ENCODE results near the gene SDK2. TPM values are rescaled to one million over a fixed set of nuclear protein-coding genes. Genes with fewer than 3 reads are reported as not detected.

The SDK2 gene
- total and polyA plus RNA-seq, 2 experiments from 2014 or later = 0.74 to 5.1 TPM

DNA sequence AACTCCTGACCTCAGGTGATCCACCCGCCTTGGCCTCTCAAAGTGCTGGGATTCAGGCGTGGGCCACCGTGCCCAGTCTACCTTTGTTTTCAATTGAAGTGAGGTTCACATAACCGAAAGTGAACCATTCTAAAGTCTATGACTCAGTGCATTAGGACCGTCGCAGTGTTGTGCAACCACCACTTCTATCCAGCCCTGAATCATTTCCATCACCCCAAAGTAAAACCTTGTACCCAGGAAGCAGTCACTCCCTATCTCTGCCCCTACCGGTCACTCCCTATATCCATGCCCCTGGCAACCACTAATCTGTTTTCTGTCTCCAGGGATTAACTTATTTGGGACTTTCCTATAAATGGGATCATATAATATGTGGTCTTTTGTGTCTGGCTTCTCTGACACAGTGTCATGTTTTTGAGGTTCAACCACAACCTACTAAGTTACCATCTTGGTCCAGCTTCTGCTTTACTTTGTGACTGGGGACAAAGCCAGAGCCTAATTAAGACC lies 304.1 kb downstream of the SDK2 start:
- H3K9me2 ChIP-seq (ENCODE audit: insufficient read depth) = no peaks in the 10 kb centered on the region
- no peak overlapping the region for H3K27ac Mint-ChIP-seq
- H3K27ac ChIP-seq (ENCODE audit: low read depth) = no peak overlapping the region
- no peaks in the 10 kb centered on the region for H4K20me1 ChIP-seq (replicated peaks; ENCODE audit: insufficient read depth)
- ATAC-seq (no peak), DNase-seq (ENCODE audit: low spot score) (no peak)
- no peaks in the 10 kb centered on the region for H3K36me3 ChIP-seq (ENCODE audit: insufficient read depth)
- H3K4me2 ChIP-seq = no peak overlapping the region
- no peak overlapping the region for H3K4me3 Mint-ChIP-seq
- peaks cover 10% of the 10 kb centered on the region for H3F3A ChIP-seq (replicated peaks; ENCODE audit: low read depth)
- H2AFZ ChIP-seq = no peak overlapping the region
- H3K9me3 Mint-ChIP-seq = no peaks in the 10 kb centered on the region
- H3K4me3 ChIP-seq = no peak overlapping the region
- H3K4me1 ChIP-seq (ENCODE audit: insufficient read depth) = peaks cover 35% of the 10 kb centered on the region
- peaks cover 50% of the 10 kb centered on the region for H3K4me1 Mint-ChIP-seq
- no peaks in the 10 kb centered on the region for H3K79me2 ChIP-seq (replicated peaks; ENCODE audit: insufficient read depth)
- no peaks in the 10 kb centered on the region for H3K36me3 Mint-ChIP-seq (ENCODE audit: low read depth)
- no peaks in the 10 kb centered on the region for H3K27me3 ChIP-seq (ENCODE audit: insufficient read depth)
- peaks cover 11% of the 10 kb centered on the region for H3K27me3 Mint-ChIP-seq (ENCODE audit: insufficient read depth, low read depth, poor library complexity)
- TF ChIP-seq NANOG (IDR thresholded peaks at IDR 0.05; ENCODE audit: borderline replicate concordance) (no peak), EZH2phosphoT487 (IDR thresholded peaks at IDR 0.05; ENCODE audit: unreplicated experiment) (no peak), CREB1 (CRISPR knock-in tag; IDR thresholded peaks at IDR 0.05; ENCODE audit: low read depth) (no peak), JUNB (IDR thresholded peaks at IDR 0.05; ENCODE audit: unreplicated experiment) (no peak), POLR2AphosphoS5 (IDR thresholded peaks at IDR 0.05; ENCODE audit: low read depth) (no peak), ETS1 (IDR thresholded peaks at IDR 0.05) (no peak), STAT1 (IDR thresholded peaks at IDR 0.05; ENCODE audit: unreplicated experiment) (no peak), ZNF331 (CRISPR knock-in tag; IDR thresholded peaks at IDR 0.05; ENCODE audit: low read depth) (no peak), ZNF114 (CRISPR knock-in tag; IDR thresholded peaks at IDR 0.05) (no peak), EZH2 (IDR thresholded peaks at IDR 0.05; ENCODE audit: low read depth, unreplicated experiment) (no peak)
- TF ChIP-seq, protein P1, sequence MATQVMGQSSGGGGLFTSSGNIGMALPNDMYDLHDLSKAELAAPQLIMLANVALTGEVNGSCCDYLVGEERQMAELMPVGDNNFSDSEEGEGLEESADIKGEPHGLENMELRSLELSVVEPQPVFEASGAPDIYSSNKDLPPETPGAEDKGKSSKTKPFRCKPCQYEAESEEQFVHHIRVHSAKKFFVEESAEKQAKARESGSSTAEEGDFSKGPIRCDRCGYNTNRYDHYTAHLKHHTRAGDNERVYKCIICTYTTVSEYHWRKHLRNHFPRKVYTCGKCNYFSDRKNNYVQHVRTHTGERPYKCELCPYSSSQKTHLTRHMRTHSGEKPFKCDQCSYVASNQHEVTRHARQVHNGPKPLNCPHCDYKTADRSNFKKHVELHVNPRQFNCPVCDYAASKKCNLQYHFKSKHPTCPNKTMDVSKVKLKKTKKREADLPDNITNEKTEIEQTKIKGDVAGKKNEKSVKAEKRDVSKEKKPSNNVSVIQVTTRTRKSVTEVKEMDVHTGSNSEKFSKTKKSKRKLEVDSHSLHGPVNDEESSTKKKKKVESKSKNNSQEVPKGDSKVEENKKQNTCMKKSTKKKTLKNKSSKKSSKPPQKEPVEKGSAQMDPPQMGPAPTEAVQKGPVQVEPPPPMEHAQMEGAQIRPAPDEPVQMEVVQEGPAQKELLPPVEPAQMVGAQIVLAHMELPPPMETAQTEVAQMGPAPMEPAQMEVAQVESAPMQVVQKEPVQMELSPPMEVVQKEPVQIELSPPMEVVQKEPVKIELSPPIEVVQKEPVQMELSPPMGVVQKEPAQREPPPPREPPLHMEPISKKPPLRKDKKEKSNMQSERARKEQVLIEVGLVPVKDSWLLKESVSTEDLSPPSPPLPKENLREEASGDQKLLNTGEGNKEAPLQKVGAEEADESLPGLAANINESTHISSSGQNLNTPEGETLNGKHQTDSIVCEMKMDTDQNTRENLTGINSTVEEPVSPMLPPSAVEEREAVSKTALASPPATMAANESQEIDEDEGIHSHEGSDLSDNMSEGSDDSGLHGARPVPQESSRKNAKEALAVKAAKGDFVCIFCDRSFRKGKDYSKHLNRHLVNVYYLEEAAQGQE (IDR thresholded peaks at IDR 0.05; ENCODE audit: unreplicated experiment) = no peak

DNA sequence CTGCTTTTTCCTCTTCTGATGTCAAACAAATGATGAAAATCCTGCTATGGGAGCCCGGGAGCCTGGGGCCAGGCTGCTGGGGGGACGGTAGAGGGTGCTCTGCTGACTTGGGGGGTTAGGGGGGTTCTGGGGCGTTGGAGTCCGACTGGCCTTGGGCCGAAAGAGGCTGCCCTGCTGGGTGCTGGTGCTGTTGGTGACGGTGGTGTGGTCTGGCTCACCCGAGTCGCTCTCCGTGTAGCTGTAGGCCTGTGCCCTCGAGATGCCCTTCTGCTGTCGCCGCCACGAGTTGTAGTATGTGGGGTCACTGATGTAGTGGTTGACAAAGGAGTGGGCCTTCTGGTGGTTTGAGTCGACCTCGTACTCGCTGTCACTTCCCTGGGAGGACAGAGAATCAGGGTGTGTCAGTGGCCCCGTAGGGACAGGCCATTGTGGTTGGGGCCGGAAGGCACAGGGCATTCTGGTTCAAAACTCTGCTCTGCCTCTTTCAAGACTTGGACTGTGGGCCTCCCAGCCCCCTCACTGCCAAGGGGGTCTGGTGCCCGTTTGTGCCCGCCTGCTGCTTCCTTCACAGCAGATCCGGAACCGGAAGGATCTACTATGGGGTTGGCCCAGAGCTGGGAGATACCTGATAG lies 305.6 kb downstream of the SDK2 start:
- Mint-ChIP-seq H3K27me3 (ENCODE audit: insufficient read depth, low read depth, poor library complexity) (peaks cover 2% of the 10 kb centered on the region), H3K36me3 (ENCODE audit: low read depth) (no peaks in the 10 kb centered on the region), H3K4me1 (peaks cover 40% of the 10 kb centered on the region), H3K9me3 (no peaks in the 10 kb centered on the region), H3K27ac (no peak overlapping the region), H3K4me3 (no peak overlapping the region)
- no peaks in the 10 kb centered on the region for H3K79me2 ChIP-seq (replicated peaks; ENCODE audit: insufficient read depth)
- DNase-seq (ENCODE audit: low spot score) = no peak
- H3K9me2 ChIP-seq (ENCODE audit: insufficient read depth) = no peaks in the 10 kb centered on the region
- no peak overlapping the region for H3K4me2 ChIP-seq
- no peaks in the 10 kb centered on the region for H3K36me3 ChIP-seq (ENCODE audit: insufficient read depth)
- no peaks in the 10 kb centered on the region for H4K20me1 ChIP-seq (replicated peaks; ENCODE audit: insufficient read depth)
- H2AFZ ChIP-seq = no peak overlapping the region
- peaks cover 9% of the 10 kb centered on the region; the same call in 1 of the 2 replicates for H3F3A ChIP-seq (replicated peaks; ENCODE audit: low read depth)
- no peak for ATAC-seq
- H3K4me3 ChIP-seq = no peak overlapping the region
- peaks cover 26% of the 10 kb centered on the region for H3K4me1 ChIP-seq (ENCODE audit: insufficient read depth)
- no peak overlapping the region for H3K27ac ChIP-seq (ENCODE audit: low read depth)
- H3K27me3 ChIP-seq (ENCODE audit: insufficient read depth) = no peaks in the 10 kb centered on the region
- TF ChIP-seq, protein P1 (IDR thresholded peaks at IDR 0.05; ENCODE audit: unreplicated experiment) = no peak
- no peak for TF ChIP-seq JUNB (IDR thresholded peaks at IDR 0.05; ENCODE audit: unreplicated experiment)
- TF ChIP-seq, protein P2, sequence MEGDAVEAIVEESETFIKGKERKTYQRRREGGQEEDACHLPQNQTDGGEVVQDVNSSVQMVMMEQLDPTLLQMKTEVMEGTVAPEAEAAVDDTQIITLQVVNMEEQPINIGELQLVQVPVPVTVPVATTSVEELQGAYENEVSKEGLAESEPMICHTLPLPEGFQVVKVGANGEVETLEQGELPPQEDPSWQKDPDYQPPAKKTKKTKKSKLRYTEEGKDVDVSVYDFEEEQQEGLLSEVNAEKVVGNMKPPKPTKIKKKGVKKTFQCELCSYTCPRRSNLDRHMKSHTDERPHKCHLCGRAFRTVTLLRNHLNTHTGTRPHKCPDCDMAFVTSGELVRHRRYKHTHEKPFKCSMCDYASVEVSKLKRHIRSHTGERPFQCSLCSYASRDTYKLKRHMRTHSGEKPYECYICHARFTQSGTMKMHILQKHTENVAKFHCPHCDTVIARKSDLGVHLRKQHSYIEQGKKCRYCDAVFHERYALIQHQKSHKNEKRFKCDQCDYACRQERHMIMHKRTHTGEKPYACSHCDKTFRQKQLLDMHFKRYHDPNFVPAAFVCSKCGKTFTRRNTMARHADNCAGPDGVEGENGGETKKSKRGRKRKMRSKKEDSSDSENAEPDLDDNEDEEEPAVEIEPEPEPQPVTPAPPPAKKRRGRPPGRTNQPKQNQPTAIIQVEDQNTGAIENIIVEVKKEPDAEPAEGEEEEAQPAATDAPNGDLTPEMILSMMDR (conservative IDR thresholded peaks at IDR 0.05; ENCODE audit: low read depth in 2 of 2) = no peak
- no peak for TF ChIP-seq ETS1 (IDR thresholded peaks at IDR 0.05)
- TF ChIP-seq EZH2 (IDR thresholded peaks at IDR 0.05; ENCODE audit: low read depth, unreplicated experiment) = no peak
- no peak for TF ChIP-seq ZNF114 (CRISPR knock-in tag; IDR thresholded peaks at IDR 0.05)
- no peak for TF ChIP-seq NANOG (IDR thresholded peaks at IDR 0.05; ENCODE audit: borderline replicate concordance)
- no peak for TF ChIP-seq CREB1 (CRISPR knock-in tag; IDR thresholded peaks at IDR 0.05; ENCODE audit: low read depth)
